ENCODE measurements around the gene CD83. TPM values are rescaled to one million over a fixed set of nuclear protein-coding genes. Genes with fewer than 3 reads are reported as not detected.

CD83 gene
- total RNA-seq, 1 donor from 2014 or later: 1.0 TPM

DNA sequence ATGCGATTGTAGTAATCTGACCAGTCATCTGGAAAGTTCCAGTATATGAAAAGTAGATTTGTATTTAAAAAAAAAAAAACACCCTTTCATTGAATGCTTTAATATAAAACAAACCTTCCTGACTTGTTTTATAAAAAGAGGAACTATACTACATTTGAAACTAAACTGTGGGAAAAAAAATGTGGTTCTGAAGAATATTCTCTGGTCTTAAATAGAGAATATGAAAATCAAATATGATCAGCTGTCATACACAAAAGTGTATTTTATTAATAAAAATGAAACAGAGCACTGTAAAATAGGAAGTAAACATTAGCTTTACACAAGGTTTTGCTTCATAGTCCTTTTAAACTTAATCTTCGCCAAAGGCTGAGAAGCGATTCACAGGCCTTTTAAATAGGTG, 25.3 kb upstream of the CD83 start:
- no peak overlapping the region for H3K4me3 Mint-ChIP-seq (ENCODE audit: unreplicated experiment)

DNA sequence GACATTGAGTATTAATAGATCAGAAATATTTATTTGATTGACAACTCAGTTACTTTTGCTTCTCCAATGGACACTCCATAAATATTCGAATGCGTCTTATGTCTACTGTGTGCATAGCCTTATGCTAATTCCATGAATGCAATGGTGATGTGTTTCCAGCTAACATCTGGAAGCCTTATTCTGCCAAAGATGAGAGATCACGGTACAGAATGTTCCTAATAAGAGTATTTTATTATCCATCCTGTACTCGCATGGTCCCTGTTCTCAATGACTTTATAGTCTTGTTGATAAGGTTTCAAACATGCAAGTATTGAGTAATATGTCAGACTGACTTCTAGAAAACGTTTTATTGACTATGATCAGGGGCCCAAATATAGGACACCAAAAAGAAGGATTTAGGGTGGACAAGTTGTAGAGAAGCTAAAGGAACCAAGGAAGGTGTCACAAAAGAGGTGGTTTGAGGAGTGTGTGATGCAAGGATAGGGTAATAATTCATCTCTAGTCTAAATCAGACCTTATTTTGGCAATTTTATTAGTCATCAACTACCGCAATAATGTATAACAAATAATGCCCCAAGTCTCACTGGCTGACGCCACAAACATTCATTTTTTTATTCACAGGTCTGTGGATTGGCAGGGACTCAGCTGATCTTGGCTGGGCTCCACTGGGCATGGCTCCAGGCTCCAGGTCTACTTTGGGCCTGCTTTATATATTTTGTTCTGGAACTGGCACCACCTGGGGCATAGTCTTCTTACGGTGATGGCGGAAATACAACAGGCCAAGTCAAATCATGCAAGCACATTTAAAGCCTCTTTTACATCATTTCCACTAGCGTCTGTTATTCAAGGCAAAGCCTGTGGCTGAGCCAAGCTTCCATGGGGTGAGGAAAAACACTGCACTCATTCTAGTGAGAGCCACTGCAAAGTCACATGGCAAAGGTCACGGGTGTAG, 24.5 kb upstream of the CD83 start:
- no peak for DNase-seq (ENCODE audit: low spot score)
- Mint-ChIP-seq H3K27ac (ENCODE audit: unreplicated experiment) (no peak overlapping the region), H3K4me3 (ENCODE audit: unreplicated experiment) (no peak overlapping the region), H3K36me3 (ENCODE audit: low read depth) (peaks cover 2% of the 10 kb centered on the region), H3K4me1 (ENCODE audit: low read depth) (peaks cover 20% of the 10 kb centered on the region), H3K9me3 (ENCODE audit: low read depth) (peaks cover 3% of the 10 kb centered on the region), H3K27me3 (ENCODE audit: low read depth) (peaks cover 3% of the 10 kb centered on the region)
- TF ChIP-seq, protein P1, sequence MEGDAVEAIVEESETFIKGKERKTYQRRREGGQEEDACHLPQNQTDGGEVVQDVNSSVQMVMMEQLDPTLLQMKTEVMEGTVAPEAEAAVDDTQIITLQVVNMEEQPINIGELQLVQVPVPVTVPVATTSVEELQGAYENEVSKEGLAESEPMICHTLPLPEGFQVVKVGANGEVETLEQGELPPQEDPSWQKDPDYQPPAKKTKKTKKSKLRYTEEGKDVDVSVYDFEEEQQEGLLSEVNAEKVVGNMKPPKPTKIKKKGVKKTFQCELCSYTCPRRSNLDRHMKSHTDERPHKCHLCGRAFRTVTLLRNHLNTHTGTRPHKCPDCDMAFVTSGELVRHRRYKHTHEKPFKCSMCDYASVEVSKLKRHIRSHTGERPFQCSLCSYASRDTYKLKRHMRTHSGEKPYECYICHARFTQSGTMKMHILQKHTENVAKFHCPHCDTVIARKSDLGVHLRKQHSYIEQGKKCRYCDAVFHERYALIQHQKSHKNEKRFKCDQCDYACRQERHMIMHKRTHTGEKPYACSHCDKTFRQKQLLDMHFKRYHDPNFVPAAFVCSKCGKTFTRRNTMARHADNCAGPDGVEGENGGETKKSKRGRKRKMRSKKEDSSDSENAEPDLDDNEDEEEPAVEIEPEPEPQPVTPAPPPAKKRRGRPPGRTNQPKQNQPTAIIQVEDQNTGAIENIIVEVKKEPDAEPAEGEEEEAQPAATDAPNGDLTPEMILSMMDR (IDR thresholded peaks at IDR 0.05): no peak

More for the DNA sequence above, 25.3 kb upstream of the CD83 start:
- Mint-ChIP-seq H3K36me3 (ENCODE audit: low read depth) (peaks cover 2% of the 10 kb centered on the region), H3K27me3 (ENCODE audit: low read depth) (peaks cover 6% of the 10 kb centered on the region), H3K4me1 (ENCODE audit: low read depth) (peaks cover 20% of the 10 kb centered on the region), H3K9me3 (ENCODE audit: low read depth) (peaks cover 3% of the 10 kb centered on the region), H3K27ac (ENCODE audit: unreplicated experiment) (no peak overlapping the region)
- TF ChIP-seq, protein P1 (IDR thresholded peaks at IDR 0.05): no peak
- no peak for DNase-seq (ENCODE audit: low spot score)

DNA sequence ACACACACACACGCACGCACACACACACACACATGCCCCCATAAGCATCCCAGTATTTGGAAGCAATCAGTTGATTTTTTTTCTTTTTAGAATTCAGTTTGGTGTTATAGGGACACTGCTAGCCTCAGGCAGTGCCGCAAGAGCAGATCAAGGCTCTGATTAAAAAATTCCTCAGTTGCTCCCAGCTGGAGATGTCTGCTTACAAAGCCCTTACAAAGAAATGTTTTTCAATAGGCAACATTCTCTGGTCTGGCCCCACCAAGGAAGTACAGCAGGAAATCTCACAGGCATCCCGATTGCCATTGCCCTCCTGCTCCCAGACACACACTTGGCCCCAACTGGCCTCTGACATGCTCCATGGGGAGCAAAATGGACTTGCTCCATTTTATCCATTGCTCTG, 22.9 kb upstream of the CD83 start:
- TF ChIP-seq, protein P1 (IDR thresholded peaks at IDR 0.05): no peak
- Mint-ChIP-seq H3K27me3 (ENCODE audit: low read depth) (no peaks in the 10 kb centered on the region), H3K4me1 (ENCODE audit: low read depth) (peaks cover 16% of the 10 kb centered on the region), H3K36me3 (ENCODE audit: low read depth) (peaks cover 2% of the 10 kb centered on the region), H3K9me3 (ENCODE audit: low read depth) (peaks cover 3% of the 10 kb centered on the region), H3K27ac (ENCODE audit: unreplicated experiment) (no peak overlapping the region), H3K4me3 (ENCODE audit: unreplicated experiment) (no peak overlapping the region)
- no peak for DNase-seq (ENCODE audit: low spot score)

DNA sequence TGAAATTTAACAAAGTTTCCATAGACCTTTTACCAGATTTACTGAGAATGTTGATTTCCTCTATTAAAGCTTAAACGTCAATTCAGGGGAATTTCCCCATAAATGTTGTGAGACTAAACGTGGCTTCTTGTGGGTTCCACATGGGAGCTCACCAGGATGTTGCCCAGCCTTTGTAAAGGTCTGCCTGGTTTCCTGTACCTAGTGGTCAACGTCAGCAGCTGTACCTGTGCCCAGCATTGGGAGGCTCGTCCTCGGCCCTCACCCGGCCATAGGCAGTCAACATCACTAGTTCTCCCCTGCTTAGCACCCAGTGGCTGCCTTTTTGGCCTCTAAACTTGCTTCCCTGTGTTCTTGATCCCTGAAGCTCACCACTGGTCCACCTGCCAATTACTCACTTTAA, 22.1 kb upstream of the CD83 start:
- peaks cover 3% of the 10 kb centered on the region for H3K9me3 Mint-ChIP-seq (ENCODE audit: low read depth)

DNA sequence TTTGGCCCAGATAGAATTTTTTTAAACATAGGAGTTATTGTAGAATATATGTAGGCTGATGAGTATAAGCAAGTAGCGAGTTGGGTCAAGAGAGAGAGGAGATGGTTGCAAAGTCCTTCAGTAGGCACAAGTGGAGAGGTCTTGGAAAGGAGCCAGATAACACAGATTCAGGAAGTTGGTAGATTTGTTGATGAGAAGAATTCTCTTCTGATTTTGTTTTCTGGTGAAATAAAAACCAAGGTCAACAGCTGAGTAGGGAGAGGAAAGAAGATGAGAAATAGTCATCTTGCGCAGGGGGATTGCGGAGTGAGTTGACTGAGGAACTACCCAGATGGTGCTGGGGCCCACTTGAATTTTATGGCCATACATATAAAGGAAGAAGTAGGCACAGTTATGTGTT, 17.4 kb upstream of the CD83 start:
- no peak overlapping the region for H3K4me3 Mint-ChIP-seq (ENCODE audit: unreplicated experiment)
- H3K27ac Mint-ChIP-seq (ENCODE audit: unreplicated experiment): no peak overlapping the region
- no peaks in the 10 kb centered on the region for H3K4me1 Mint-ChIP-seq (ENCODE audit: low read depth)
- DNase-seq (ENCODE audit: low spot score): no peak
- no peaks in the 10 kb centered on the region for H3K9me3 Mint-ChIP-seq (ENCODE audit: low read depth)
- TF ChIP-seq, protein P1 (IDR thresholded peaks at IDR 0.05): no peak
- H3K36me3 Mint-ChIP-seq (ENCODE audit: low read depth): no peaks in the 10 kb centered on the region
- H3K27me3 Mint-ChIP-seq (ENCODE audit: low read depth): peaks cover 20% of the 10 kb centered on the region

More for the DNA sequence above, 22.1 kb upstream of the CD83 start:
- Mint-ChIP-seq H3K4me1 (ENCODE audit: low read depth) (peaks cover 16% of the 10 kb centered on the region), H3K27me3 (ENCODE audit: low read depth) (no peaks in the 10 kb centered on the region), H3K36me3 (ENCODE audit: low read depth) (peaks cover 2% of the 10 kb centered on the region), H3K27ac (ENCODE audit: unreplicated experiment) (no peak overlapping the region), H3K4me3 (ENCODE audit: unreplicated experiment) (no peak overlapping the region)
- DNase-seq (ENCODE audit: low spot score): no peak
- TF ChIP-seq, protein P1 (IDR thresholded peaks at IDR 0.05): no peak
